ENCODE data around the gene SHROOM2.

SHROOM2 gene

DNA sequence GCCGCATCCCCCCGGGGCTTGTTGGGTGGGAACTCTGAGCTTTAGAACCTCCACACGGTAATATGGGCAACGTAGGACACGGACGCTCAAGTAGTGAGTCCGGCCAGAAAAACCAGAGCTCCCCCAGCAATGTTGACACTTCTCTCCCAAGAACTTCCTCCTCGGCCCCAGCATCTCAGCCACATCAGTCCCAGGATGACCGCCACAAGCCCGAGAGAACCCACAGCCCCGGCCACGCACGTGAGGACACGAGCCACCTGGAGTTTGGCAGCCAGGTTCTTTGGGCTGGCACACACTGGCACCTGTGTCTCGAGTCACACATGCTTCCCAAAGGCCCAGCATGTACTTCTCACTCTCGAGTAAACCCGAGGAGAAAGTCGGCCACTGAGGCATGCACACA is 197.2 kb downstream of the SHROOM2 start:
- TF ChIP-seq, protein P1, sequence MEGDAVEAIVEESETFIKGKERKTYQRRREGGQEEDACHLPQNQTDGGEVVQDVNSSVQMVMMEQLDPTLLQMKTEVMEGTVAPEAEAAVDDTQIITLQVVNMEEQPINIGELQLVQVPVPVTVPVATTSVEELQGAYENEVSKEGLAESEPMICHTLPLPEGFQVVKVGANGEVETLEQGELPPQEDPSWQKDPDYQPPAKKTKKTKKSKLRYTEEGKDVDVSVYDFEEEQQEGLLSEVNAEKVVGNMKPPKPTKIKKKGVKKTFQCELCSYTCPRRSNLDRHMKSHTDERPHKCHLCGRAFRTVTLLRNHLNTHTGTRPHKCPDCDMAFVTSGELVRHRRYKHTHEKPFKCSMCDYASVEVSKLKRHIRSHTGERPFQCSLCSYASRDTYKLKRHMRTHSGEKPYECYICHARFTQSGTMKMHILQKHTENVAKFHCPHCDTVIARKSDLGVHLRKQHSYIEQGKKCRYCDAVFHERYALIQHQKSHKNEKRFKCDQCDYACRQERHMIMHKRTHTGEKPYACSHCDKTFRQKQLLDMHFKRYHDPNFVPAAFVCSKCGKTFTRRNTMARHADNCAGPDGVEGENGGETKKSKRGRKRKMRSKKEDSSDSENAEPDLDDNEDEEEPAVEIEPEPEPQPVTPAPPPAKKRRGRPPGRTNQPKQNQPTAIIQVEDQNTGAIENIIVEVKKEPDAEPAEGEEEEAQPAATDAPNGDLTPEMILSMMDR (IDR thresholded peaks at IDR 0.05; ENCODE audit: low read depth, low read length): no peak
- no peak overlapping the region for H3K4me3 ChIP-seq (ENCODE audit: low read depth, low read length)

- TF ChIP-seq, protein P1 (IDR thresholded peaks at IDR 0.05; ENCODE audit: low read depth, low read length): no peak
These were observed 197.6 kb downstream of the SHROOM2 start for GRCh38 chrX:9983846-9984245.

DNA sequence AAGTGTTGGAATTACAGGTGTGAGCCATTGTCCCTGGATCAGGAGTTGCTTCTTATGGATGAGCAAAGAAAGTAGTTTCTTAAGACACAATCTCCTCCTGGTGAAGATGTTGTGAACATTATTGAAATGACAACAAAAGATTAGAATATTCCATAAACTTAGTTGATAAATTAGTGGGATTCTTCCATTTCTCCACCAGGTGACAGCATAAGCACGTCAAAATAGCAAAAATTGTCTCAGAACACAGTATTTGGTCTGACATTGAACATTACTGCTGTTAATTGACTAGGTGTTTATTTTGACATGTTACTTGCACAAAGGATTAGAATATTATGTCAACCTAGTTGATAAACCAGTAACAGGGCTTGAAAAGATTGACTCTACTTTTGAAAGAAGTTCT is 202.5 kb downstream of the SHROOM2 start:
- TF ChIP-seq, protein P1 (IDR thresholded peaks at IDR 0.05; ENCODE audit: low read depth, low read length): peak; percentile 21; the same call in 1 of the 2 replicates
- no peak overlapping the region for H3K4me3 ChIP-seq (ENCODE audit: low read depth, low read length)

More at GRCh38 chrX:9983846-9984245, 197.6 kb downstream of the SHROOM2 start:
- no peak overlapping the region for H3K4me3 ChIP-seq (ENCODE audit: low read depth, low read length)

GRCh38 chrX:9992061-9992460 is 205.8 kb downstream of the SHROOM2 start:
- H3K4me3 ChIP-seq (ENCODE audit: low read depth, low read length): no peak overlapping the region
- TF ChIP-seq, protein P1 (IDR thresholded peaks at IDR 0.05; ENCODE audit: low read depth, low read length): no peak

- TF ChIP-seq, protein P1 (IDR thresholded peaks at IDR 0.05; ENCODE audit: low read depth, low read length): no peak
- no peak overlapping the region for H3K4me3 ChIP-seq (ENCODE audit: low read depth, low read length)
These were observed 206.5 kb downstream of the SHROOM2 start for GRCh38 chrX:9992724-9993123.

DNA sequence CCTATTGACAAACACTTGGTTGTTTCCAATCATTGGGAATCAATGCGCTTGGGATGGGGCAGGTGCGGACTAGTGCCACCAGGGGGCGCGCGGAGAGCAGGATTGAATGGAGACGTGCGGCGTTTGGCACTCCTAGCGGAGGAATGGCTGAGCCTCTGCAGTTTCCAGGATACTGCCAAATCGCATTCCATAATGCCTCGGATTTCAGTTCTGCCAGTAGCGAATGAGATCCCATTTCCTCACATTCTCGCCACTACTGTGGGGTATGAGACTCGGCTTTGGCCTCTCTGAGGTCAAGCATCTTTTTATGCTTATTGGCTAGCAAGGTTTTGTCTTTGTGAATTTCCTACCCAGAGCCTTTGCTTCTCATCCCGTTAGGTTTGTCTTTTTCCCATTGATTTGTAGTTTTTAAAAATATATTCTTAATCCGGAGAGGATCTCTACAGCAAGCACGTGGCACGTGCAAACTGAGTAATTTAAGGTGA is 209.7 kb downstream of the SHROOM2 start:
- TF ChIP-seq, protein P1 (IDR thresholded peaks at IDR 0.05; ENCODE audit: low read depth, low read length): peak; percentile 93
- no peak overlapping the region for H3K4me3 ChIP-seq (ENCODE audit: low read depth, low read length)

- TF ChIP-seq, protein P1 (IDR thresholded peaks at IDR 0.05; ENCODE audit: low read depth, low read length): no peak
- H3K4me3 ChIP-seq (ENCODE audit: low read depth, low read length): no peak overlapping the region
These were observed 210.8 kb downstream of the SHROOM2 start for GRCh38 chrX:9997041-9997440.
